ENCODE measurements around the gene CCT6A. TPM values are rescaled to one million over a fixed set of nuclear protein-coding genes. Genes with fewer than 3 reads are reported as not detected.

The CCT6A gene
- total and polyA plus RNA-seq, 9 of the 15 experiments (the other 6 are each of a cell fraction or from before 2014, with no cell fraction given) = 244 to 708 (median 387) TPM

DNA sequence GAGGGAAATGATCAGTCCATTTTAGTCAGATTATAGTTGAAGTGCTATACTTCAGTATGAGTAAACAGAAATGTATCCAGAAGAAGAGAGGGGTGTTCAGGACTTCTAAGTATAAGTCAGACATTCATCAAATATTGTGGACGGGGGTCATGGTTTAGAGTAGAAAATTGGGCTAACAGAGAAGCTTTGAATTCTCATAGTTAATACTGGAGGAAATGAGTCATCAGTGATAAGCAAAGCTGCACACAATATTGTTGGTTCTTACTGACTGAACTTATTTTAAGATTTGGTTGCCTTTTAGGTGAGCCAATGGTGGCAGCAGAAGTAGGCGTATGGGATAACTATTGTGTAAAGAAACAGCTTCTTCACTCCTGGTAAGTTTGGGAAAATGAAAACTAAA lies 10.8 kb downstream of the CCT6A start (continued):
- TF ChIP-seq, protein P1, sequence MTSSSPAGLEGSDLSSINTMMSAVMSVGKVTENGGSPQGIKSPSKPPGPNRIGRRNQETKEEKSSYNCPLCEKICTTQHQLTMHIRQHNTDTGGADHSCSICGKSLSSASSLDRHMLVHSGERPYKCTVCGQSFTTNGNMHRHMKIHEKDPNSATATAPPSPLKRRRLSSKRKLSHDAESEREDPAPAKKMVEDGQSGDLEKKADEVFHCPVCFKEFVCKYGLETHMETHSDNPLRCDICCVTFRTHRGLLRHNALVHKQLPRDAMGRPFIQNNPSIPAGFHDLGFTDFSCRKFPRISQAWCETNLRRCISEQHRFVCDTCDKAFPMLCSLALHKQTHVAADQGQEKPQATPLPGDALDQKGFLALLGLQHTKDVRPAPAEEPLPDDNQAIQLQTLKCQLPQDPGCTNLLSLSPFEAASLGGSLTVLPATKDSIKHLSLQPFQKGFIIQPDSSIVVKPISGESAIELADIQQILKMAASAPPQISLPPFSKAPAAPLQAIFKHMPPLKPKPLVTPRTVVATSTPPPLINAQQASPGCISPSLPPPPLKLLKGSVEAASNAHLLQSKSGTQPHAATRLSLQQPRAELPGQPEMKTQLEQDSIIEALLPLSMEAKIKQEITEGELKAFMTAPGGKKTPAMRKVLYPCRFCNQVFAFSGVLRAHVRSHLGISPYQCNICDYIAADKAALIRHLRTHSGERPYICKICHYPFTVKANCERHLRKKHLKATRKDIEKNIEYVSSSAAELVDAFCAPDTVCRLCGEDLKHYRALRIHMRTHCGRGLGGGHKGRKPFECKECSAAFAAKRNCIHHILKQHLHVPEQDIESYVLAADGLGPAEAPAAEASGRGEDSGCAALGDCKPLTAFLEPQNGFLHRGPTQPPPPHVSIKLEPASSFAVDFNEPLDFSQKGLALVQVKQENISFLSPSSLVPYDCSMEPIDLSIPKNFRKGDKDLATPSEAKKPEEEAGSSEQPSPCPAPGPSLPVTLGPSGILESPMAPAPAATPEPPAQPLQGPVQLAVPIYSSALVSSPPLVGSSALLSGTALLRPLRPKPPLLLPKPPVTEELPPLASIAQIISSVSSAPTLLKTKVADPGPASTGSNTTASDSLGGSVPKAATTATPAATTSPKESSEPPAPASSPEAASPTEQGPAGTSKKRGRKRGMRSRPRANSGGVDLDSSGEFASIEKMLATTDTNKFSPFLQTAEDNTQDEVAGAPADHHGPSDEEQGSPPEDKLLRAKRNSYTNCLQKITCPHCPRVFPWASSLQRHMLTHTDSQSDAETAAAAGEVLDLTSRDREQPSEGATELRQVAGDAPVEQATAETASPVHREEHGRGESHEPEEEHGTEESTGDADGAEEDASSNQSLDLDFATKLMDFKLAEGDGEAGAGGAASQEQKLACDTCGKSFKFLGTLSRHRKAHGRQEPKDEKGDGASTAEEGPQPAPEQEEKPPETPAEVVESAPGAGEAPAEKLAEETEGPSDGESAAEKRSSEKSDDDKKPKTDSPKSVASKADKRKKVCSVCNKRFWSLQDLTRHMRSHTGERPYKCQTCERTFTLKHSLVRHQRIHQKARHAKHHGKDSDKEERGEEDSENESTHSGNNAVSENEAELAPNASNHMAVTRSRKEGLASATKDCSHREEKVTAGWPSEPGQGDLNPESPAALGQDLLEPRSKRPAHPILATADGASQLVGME (CRISPR knock-in tag; IDR thresholded peaks at IDR 0.05) = no peak
- peak; percentile 84 for TF ChIP-seq ARID1B (IDR thresholded peaks at IDR 0.05)
- TF ChIP-seq, protein P2, sequence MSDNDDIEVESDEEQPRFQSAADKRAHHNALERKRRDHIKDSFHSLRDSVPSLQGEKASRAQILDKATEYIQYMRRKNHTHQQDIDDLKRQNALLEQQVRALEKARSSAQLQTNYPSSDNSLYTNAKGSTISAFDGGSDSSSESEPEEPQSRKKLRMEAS (CRISPR knock-in tag; IDR thresholded peaks at IDR 0.05) = no peak
- no peak for TF ChIP-seq IRF2 (CRISPR knock-in tag; IDR thresholded peaks at IDR 0.05)
- TF ChIP-seq RBFOX2 (IDR thresholded peaks at IDR 0.05; ENCODE audit: low read depth, low read length) = peak; percentile 18
- TF ChIP-seq, protein P3, sequence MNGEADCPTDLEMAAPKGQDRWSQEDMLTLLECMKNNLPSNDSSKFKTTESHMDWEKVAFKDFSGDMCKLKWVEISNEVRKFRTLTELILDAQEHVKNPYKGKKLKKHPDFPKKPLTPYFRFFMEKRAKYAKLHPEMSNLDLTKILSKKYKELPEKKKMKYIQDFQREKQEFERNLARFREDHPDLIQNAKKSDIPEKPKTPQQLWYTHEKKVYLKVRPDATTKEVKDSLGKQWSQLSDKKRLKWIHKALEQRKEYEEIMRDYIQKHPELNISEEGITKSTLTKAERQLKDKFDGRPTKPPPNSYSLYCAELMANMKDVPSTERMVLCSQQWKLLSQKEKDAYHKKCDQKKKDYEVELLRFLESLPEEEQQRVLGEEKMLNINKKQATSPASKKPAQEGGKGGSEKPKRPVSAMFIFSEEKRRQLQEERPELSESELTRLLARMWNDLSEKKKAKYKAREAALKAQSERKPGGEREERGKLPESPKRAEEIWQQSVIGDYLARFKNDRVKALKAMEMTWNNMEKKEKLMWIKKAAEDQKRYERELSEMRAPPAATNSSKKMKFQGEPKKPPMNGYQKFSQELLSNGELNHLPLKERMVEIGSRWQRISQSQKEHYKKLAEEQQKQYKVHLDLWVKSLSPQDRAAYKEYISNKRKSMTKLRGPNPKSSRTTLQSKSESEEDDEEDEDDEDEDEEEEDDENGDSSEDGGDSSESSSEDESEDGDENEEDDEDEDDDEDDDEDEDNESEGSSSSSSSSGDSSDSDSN (IDR thresholded peaks at IDR 0.05; ENCODE audit: borderline replicate concordance in 1 of 2, low read depth in 2 of 2, low read length in 2 of 2) = no peak
- TF ChIP-seq RCOR1 (IDR thresholded peaks at IDR 0.05; ENCODE audit: borderline replicate concordance in 1 of 2, low read depth in 2 of 2, low read length in 2 of 2) = 0 out of 4 replicates have a peak, but pooled peaks of 1 of the 2 experiments have one; percentile 55
- TF ChIP-seq EHMT2 (IDR thresholded peaks at IDR 0.05) = no peak
- no peak for TF ChIP-seq XRCC3 (IDR thresholded peaks at IDR 0.05)
- TF ChIP-seq CREM (IDR thresholded peaks at IDR 0.05; ENCODE audit: low read depth) = peak; percentile 33; the same call in 1 of the 2 replicates
- TF ChIP-seq DPF2 (IDR thresholded peaks at IDR 0.05) = peak; percentile 89
- TF ChIP-seq, protein P4, sequence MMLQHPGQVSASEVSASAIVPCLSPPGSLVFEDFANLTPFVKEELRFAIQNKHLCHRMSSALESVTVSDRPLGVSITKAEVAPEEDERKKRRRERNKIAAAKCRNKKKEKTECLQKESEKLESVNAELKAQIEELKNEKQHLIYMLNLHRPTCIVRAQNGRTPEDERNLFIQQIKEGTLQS (IDR thresholded peaks at IDR 0.05) = peak; percentile 94
- TF ChIP-seq, protein P4 (CRISPR knock-in tag; conservative IDR thresholded peaks at IDR 0.05) = peak; percentile 65; the same call in 1 of the 2 replicates
- TF ChIP-seq TBL1XR1 (IDR thresholded peaks at IDR 0.05; ENCODE audit: low read length in 2 of 2) = peak in 1 of 2 experiments; percentile 35; a peak in 1 of 4 replicates
- TF ChIP-seq, protein P5, sequence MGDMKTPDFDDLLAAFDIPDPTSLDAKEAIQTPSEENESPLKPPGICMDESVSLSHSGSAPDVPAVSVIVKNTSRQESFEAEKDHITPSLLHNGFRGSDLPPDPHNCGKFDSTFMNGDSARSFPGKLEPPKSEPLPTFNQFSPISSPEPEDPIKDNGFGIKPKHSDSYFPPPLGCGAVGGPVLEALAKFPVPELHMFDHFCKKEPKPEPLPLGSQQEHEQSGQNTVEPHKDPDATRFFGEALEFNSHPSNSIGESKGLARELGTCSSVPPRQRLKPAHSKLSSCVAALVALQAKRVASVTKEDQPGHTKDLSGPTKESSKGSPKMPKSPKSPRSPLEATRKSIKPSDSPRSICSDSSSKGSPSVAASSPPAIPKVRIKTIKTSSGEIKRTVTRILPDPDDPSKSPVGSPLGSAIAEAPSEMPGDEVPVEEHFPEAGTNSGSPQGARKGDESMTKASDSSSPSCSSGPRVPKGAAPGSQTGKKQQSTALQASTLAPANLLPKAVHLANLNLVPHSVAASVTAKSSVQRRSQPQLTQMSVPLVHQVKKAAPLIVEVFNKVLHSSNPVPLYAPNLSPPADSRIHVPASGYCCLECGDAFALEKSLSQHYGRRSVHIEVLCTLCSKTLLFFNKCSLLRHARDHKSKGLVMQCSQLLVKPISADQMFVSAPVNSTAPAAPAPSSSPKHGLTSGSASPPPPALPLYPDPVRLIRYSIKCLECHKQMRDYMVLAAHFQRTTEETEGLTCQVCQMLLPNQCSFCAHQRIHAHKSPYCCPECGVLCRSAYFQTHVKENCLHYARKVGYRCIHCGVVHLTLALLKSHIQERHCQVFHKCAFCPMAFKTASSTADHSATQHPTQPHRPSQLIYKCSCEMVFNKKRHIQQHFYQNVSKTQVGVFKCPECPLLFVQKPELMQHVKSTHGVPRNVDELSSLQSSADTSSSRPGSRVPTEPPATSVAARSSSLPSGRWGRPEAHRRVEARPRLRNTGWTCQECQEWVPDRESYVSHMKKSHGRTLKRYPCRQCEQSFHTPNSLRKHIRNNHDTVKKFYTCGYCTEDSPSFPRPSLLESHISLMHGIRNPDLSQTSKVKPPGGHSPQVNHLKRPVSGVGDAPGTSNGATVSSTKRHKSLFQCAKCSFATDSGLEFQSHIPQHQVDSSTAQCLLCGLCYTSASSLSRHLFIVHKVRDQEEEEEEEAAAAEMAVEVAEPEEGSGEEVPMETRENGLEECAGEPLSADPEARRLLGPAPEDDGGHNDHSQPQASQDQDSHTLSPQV (IDR thresholded peaks at IDR 0.05) = peak; percentile 53; the same call in 1 of the 2 replicates
